Rectal smooth muscle tissue (tissue), 1 donor: Measurements from ENCODE around the gene LAMA2.

Source experiments
- H3K27ac ChIP-seq: one replicate; pipeline ENCODE4 v1.7.0; 2013; ENCODE audit warnings: low read depth, low read length, inconsistent platforms
- H3K27me3 ChIP-seq: one replicate; pipeline ENCODE4 v1.7.0; 2013; ENCODE audit warnings: low read length; ENCODE audit not compliant: control insufficient read depth, insufficient read depth
- H3K36me3 ChIP-seq: one replicate; pipeline ENCODE4 v1.7.0; 2013; ENCODE audit warnings: low read length; ENCODE audit not compliant: control insufficient read depth, insufficient read depth
- H3K4me1 ChIP-seq: one replicate; pipeline ENCODE4 v1.7.0; 2013; ENCODE audit warnings: low read length; ENCODE audit not compliant: control insufficient read depth, insufficient read depth
- H3K4me3 ChIP-seq: one replicate; pipeline ENCODE4 v1.7.0; 2013; ENCODE audit warnings: low read length
- H3K9ac ChIP-seq: one replicate; pipeline ENCODE4 v1.7.0; 2013; ENCODE audit warnings: low read length

Gene LAMA2

GRCh38 chr6:129279343-129280292 is 396.7 kb downstream of the LAMA2 start:
- Histone ChIP-seq H3K27me3 (no peaks in the 10 kb centered on the region), H3K4me1 (no peaks in the 10 kb centered on the region), H3K4me3 (no peak overlapping the region), H3K36me3 (no peaks in the 10 kb centered on the region), H3K9ac (no peak overlapping the region), H3K27ac (no peak overlapping the region)

GRCh38 chr6:129280293-129280644 is 397.3 kb downstream of the LAMA2 start:
- Histone ChIP-seq H3K27me3 (no peaks in the 10 kb centered on the region), H3K4me3 (no peak overlapping the region), H3K27ac (no peak overlapping the region), H3K4me1 (no peaks in the 10 kb centered on the region), H3K36me3 (no peaks in the 10 kb centered on the region), H3K9ac (no peak overlapping the region)

- Histone ChIP-seq H3K36me3 (no peaks in the 10 kb centered on the region), H3K4me3 (no peak overlapping the region), H3K27me3 (no peaks in the 10 kb centered on the region), H3K9ac (no peak overlapping the region), H3K4me1 (no peaks in the 10 kb centered on the region), H3K27ac (no peak overlapping the region)
Observed at GRCh38 chr6:129280749-129281148, 397.8 kb downstream of the LAMA2 start.

- Histone ChIP-seq H3K36me3 (no peaks in the 10 kb centered on the region), H3K9ac (no peak overlapping the region), H3K27ac (no peak overlapping the region), H3K4me1 (no peaks in the 10 kb centered on the region), H3K4me3 (no peak overlapping the region), H3K27me3 (no peaks in the 10 kb centered on the region)
Observed at GRCh38 chr6:129281168-129281796, 398.3 kb downstream of the LAMA2 start.

- Histone ChIP-seq H3K27ac (no peak overlapping the region), H3K9ac (no peak overlapping the region), H3K4me1 (no peaks in the 10 kb centered on the region), H3K36me3 (no peaks in the 10 kb centered on the region), H3K4me3 (no peak overlapping the region), H3K27me3 (no peaks in the 10 kb centered on the region)
Observed at GRCh38 chr6:129282019-129282418, 399.1 kb downstream of the LAMA2 start.

GRCh38 chr6:129284225-129284624 is 401.3 kb downstream of the LAMA2 start:
- Histone ChIP-seq H3K4me1 (no peaks in the 10 kb centered on the region), H3K27me3 (no peaks in the 10 kb centered on the region), H3K36me3 (no peaks in the 10 kb centered on the region), H3K27ac (no peak overlapping the region), H3K9ac (no peak overlapping the region), H3K4me3 (no peak overlapping the region)

GRCh38 chr6:129287231-129288177 is 404.6 kb downstream of the LAMA2 start:
- H3K9ac ChIP-seq: no peak overlapping the region
- H3K4me1 ChIP-seq: no peaks in the 10 kb centered on the region
- no peaks in the 10 kb centered on the region for H3K36me3 ChIP-seq
- no peak overlapping the region for H3K27ac ChIP-seq
- no peaks in the 10 kb centered on the region for H3K27me3 ChIP-seq
- H3K4me3 ChIP-seq: no peak overlapping the region

- Histone ChIP-seq H3K4me3 (no peak overlapping the region), H3K27ac (no peak overlapping the region), H3K9ac (no peak overlapping the region), H3K36me3 (no peaks in the 10 kb centered on the region), H3K27me3 (no peaks in the 10 kb centered on the region), H3K4me1 (no peaks in the 10 kb centered on the region)
Observed at GRCh38 chr6:129289442-129289841, 406.5 kb downstream of the LAMA2 start.

- Histone ChIP-seq H3K4me3 (no peak overlapping the region), H3K4me1 (no peaks in the 10 kb centered on the region), H3K36me3 (no peaks in the 10 kb centered on the region), H3K27ac (no peak overlapping the region), H3K27me3 (no peaks in the 10 kb centered on the region), H3K9ac (no peak overlapping the region)
Observed at GRCh38 chr6:129292836-129293235, 409.9 kb downstream of the LAMA2 start.

GRCh38 chr6:129297592-129297991 is 414.7 kb downstream of the LAMA2 start:
- Histone ChIP-seq H3K4me1 (no peaks in the 10 kb centered on the region), H3K4me3 (no peak overlapping the region), H3K9ac (no peak overlapping the region), H3K36me3 (no peaks in the 10 kb centered on the region), H3K27me3 (no peaks in the 10 kb centered on the region), H3K27ac (no peak overlapping the region)

GRCh38 chr6:129302671-129303070 is 419.7 kb downstream of the LAMA2 start:
- H3K36me3 ChIP-seq: no peaks in the 10 kb centered on the region

GRCh38 chr6:129306826-129307225 is 423.9 kb downstream of the LAMA2 start:
- Histone ChIP-seq H3K27ac (no peak overlapping the region), H3K9ac (no peak overlapping the region), H3K4me1 (no peaks in the 10 kb centered on the region), H3K36me3 (no peaks in the 10 kb centered on the region), H3K4me3 (no peak overlapping the region), H3K27me3 (no peaks in the 10 kb centered on the region)

More at GRCh38 chr6:129302671-129303070, 419.7 kb downstream of the LAMA2 start:
- Histone ChIP-seq H3K9ac (no peak overlapping the region), H3K4me1 (no peaks in the 10 kb centered on the region), H3K4me3 (no peak overlapping the region), H3K27me3 (no peaks in the 10 kb centered on the region), H3K27ac (no peak overlapping the region)
